Kidney epithelial cell (primary cell): ENCODE measurements around the gene SIPA1L2. TPM values are rescaled to one million over a fixed set of nuclear protein-coding genes. Genes with fewer than 3 reads are reported as not detected.
A peak's percentile ranks its signal among the peaks of the same experiment; 100 is the strongest.

Source experiments
- DNase-seq: peaks from one replicate; pipeline ENCODE4 v3.0.0-alpha.2; 2010; ENCODE audit warnings: low read depth
- H3K27me3 ChIP-seq: 2 replicates; pipeline ENCODE4 v1.6.0; 2011; ENCODE audit warnings: low read length; ENCODE audit not compliant: control insufficient read depth, insufficient read depth
- H3K36me3 ChIP-seq: 2 replicates; pipeline ENCODE4 v1.5.1; 2011; ENCODE audit warnings: low read length; ENCODE audit not compliant: control insufficient read depth, insufficient read depth
- H3K4me3 ChIP-seq: 2 replicates; pipeline ENCODE4 v1.5.1; 2011; ENCODE audit warnings: low read depth, mild to moderate bottlenecking, control low read depth, low read length
- total RNA-seq: library from RNA; depleted of rRNA; stranded (reverse); fragments of >200 nt; gene quantifications from 2 replicates; pipeline ENCODE4 v1.2.3, GENCODE V29; 2015
- TF ChIP-seq, protein P1 (sequence below): IDR thresholded peaks from 2 replicates; pipeline ENCODE4 v1.5.1; 2011; ENCODE audit warnings: mild to moderate bottlenecking, moderate library complexity, low read length, control low read depth, inconsistent platforms; ENCODE audit not compliant: insufficient read depth, poor library complexity, severe bottlenecking

Gene SIPA1L2
- total RNA-seq, 1 donor from 2014 or later, result 13.7 TPM

DNA sequence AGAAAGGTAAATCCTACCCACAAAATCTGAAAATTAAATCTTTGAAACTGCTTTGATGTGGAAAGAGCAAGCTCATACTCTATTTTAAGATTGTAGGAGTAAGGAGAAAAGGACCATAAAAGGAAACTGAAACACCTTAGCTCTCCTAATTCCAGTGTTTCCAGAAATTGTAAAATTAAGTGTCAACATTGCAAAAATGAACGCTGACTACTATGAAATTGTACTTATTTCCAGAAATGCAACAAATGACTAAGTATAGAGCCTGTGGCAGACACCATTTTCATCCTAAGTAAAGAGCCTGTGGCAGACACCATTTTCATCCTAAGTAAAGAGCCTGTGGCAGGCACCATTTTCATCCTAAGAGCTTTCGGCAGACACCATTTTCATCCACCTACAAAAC is 6.9 kb upstream of the SIPA1L2 start:
- Histone ChIP-seq H3K36me3 (no peaks in the 10 kb centered on the region), H3K27me3 (no peaks in the 10 kb centered on the region), H3K4me3 (no peak overlapping the region)
- TF ChIP-seq, protein P1, sequence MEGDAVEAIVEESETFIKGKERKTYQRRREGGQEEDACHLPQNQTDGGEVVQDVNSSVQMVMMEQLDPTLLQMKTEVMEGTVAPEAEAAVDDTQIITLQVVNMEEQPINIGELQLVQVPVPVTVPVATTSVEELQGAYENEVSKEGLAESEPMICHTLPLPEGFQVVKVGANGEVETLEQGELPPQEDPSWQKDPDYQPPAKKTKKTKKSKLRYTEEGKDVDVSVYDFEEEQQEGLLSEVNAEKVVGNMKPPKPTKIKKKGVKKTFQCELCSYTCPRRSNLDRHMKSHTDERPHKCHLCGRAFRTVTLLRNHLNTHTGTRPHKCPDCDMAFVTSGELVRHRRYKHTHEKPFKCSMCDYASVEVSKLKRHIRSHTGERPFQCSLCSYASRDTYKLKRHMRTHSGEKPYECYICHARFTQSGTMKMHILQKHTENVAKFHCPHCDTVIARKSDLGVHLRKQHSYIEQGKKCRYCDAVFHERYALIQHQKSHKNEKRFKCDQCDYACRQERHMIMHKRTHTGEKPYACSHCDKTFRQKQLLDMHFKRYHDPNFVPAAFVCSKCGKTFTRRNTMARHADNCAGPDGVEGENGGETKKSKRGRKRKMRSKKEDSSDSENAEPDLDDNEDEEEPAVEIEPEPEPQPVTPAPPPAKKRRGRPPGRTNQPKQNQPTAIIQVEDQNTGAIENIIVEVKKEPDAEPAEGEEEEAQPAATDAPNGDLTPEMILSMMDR, result no peak
- DNase-seq, result no peak

DNA sequence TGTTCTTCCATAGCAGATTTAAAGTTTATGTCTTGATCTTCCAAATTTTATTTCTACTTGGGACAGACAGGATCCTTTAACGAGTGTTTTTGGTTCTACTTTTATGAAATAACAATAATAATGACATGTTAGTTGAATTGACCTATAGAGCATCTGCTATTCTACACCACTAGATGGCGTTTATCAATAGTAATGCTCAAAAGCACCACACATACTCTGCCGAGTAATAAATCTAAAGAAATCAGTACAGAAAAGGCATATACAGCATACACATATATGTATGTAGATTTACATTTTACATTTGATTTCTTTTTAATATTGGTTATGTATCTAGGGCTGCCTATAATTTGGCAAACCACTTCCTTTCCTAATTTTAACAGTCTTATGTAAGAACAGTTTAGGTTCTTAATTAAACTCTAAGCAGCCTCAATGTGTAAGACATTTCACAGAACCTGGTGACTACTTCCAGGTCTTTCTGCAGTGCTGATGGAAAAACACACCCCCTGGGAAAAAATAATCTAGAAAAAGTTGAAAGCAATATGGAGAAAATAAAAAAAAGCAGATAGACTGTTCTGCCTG is 5.9 kb upstream of the SIPA1L2 start:
- Histone ChIP-seq H3K27me3 (no peaks in the 10 kb centered on the region), H3K4me3 (no peak overlapping the region), H3K36me3 (no peaks in the 10 kb centered on the region)
- no peak for DNase-seq
- TF ChIP-seq, protein P1, result peak; percentile 54

DNA sequence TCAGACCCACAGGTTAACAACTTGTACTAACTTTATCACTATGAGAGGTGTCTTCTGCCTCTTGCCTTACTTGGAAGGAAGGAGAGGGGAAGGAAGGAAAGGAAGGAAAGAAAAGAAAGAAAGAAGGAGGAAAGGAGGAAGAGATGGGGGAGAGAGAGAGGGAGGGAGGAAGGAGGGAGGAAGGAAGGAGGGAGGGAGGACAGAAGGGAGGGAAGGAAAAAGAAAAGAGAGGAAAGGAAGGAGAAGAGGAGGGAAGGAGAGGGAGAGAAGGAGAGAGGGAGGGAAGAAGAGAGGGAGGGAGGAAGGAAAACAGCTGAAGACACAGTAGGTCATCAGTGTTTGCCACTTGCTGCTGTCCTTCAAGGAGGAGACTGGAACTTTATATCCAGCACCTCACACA is 5.3 kb upstream of the SIPA1L2 start:
- H3K27me3 ChIP-seq, result no peaks in the 10 kb centered on the region
- H3K4me3 ChIP-seq, result no peak overlapping the region
- no peaks in the 10 kb centered on the region for H3K36me3 ChIP-seq
- TF ChIP-seq, protein P1, result no peak
- no peak for DNase-seq

DNA sequence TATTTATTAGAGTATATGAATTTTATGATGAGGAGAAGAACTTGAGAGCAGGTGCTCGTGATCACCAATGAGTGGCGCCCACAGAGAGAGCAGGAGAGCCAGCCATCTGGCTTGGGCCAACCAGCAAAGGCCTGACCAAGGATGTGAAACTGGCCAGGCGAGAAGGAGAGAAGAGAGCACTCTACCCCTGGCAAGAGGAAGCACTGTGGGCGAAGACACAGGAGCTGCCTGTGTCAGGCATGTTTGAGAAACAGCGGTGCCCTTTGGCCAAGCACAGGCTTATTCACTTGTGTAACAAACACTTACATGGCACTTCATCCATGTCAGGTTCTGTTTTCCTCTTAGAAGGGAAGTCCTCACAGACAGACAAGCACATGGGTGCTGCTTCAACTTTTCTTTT is 4.2 kb upstream of the SIPA1L2 start:
- Histone ChIP-seq H3K36me3 (no peaks in the 10 kb centered on the region), H3K27me3 (no peaks in the 10 kb centered on the region), H3K4me3 (no peak overlapping the region)
- TF ChIP-seq, protein P1, result no peak
- DNase-seq, result no peak

DNA sequence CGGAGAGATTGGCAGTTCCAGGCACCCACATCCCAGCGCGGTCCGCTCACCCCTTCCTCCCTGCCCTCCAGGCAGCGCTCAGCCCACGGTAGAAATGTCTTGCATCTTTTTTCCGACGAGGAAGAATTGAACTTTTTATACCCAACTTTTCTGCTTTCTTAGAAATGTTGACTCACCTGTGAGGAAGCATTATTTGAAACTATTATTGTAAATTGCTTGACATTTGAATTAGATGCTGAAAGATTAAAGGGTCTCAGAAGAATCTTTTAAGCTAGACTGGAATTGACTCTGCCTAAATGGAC is 912 bp upstream of the SIPA1L2 start:
- TF ChIP-seq, protein P1, result no peak
- H3K36me3 ChIP-seq, result no peaks in the 10 kb centered on the region
- H3K27me3 ChIP-seq, result no peaks in the 10 kb centered on the region
- no peak for DNase-seq
- H3K4me3 ChIP-seq, result peak overlapping the region; percentile 91
